Stimulated activated CD4-positive, alpha-beta T cell treated with anti-CD3 and anti-CD28 coated beads, TNF-alpha, amount 100 ng/mL, for 4 hours (primary cell): ENCODE measurements around the gene TJP2.

Source experiments
- DNase-seq, 3 experiments: peaks; one replicate each; pipeline ENCODE4 v3.0.0-alpha.2; 2020; ENCODE audit warnings: low read depth in 3 of 3

Gene TJP2

GRCh38 chr9:69173891-69174615 is at the start of gene TJP2:
Gene TJP2, plus strand, starts transcription at chr9:69174277. Its CDS starts 96 bp downstream, at chr9:69174373.
- DNase-seq, result peak in 2 of 3 experiments; percentile 22 to 27

- DNase-seq, result no peak
These were observed 43.3 kb upstream of the TJP2 start for GRCh38 chr9:69130456-69131441.

DNA sequence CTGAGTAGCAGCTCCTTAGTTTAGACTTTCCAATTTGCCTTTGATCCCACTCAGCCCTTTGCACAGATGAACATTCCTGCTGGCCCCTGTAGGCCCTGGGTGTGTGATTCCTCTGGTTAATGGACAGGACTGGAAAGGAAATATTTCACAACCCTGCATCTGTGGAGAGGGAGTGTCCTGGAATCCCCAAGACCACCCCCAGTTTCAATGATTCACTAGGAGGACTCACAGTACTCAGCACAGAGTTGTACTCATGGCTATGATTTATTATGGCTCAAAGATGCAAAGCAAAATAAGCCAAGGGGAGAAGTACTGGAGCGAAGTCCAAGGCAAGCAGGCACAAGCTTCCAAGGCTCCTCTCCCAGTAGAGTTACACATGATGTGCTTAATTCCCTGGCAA is 42.4 kb upstream of the TJP2 start:
- DNase-seq, result no peak

GRCh38 chr9:69132361-69132760 is 41.7 kb upstream of the TJP2 start:
- DNase-seq, result no peak

GRCh38 chr9:69134412-69134811 is 39.7 kb upstream of the TJP2 start:
- DNase-seq, result no peak

DNA sequence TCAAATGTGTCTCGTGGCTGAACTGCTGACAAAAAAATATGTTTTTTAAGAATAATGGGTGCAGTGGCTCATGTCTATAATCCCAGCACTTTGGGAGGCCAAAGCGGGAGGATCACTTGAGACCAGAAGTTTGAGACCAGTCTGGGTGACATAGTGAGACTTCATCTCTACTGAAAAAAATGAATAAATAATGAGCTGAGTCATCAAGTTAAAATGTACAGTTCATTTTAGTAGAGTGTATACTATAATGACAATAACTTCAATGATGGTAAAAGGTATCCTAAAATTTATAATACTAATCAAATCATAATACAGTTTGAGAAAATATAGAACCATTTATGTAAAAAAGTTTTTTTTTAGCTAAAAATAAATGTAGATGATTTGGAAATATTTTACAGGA is 37.9 kb upstream of the TJP2 start:
- no peak for DNase-seq

DNA sequence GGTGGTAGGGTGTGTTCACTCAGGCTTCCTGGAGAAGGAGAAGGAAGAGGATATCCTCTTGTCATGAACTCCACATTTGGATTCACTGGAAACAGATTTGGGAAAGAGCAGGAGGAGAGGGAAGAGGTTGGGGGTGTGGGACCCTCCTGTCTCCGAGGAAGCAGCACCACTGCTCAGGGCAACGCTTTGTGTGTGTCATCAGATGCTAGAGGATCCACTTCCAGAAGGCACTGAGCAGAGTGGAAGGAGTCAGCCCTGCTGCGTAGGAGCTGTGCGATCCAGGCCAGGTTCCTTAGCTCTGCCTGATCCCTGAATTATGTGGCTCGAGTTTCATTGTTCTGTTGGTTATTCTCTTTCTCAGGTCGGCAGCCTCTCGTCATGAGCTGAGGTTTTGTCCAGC is 37.3 kb upstream of the TJP2 start:
- DNase-seq, result no peak

DNA sequence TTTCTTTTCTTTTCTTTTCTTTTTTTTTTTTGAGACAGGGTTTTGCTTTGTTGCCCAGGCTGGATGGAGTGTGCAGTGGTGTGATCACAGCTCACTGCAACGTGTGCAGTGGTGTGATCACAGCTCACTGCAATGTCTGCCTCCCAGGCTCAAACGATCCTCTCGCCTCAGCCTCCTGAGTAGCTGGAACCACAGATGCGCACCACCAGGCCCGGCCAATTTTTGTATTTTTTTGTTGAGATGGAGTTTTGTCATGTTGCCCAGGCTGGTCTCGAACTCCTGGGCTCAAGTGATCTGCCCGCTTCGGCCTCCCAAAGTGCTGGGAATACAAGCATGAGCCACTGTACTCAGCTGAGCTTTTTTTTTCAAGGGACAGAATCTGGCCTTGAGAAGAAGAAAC is 36.8 kb upstream of the TJP2 start:
- DNase-seq, result no peak

GRCh38 chr9:69139596-69139995 is 34.5 kb upstream of the TJP2 start:
- no peak for DNase-seq

- DNase-seq, result no peak
These were observed 33.8 kb upstream of the TJP2 start for GRCh38 chr9:69140123-69140735.

- DNase-seq, result no peak
These were observed 32.2 kb upstream of the TJP2 start for GRCh38 chr9:69141851-69142250.

GRCh38 chr9:69143291-69143690 is 30.8 kb upstream of the TJP2 start:
- no peak for DNase-seq

DNA sequence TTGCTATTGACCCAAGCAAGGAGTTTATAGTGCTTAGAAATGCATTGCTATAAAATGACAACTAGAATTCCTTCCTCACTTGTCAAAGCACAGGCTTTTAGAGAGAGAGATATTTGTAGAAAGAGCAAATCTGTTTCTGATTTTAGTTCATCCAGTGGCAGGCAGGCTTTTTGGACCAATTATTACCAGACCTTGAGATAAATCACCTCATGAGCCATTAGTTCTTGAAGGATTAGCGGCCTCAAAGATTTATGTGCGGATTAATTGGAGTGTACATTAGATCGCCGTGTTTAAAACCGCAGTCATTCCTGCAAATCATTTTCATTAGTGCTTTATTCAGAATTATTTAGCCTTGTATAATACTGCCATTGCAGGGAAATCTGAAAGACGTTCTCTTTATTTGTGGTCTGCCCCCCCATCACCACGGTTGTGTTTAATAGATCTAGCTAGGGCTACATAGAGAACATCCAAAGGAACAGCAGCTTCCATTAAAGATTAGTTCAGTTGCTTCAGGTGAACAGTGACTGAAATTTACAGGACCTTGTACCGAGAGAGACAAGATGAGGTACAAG is 28.8 kb upstream of the TJP2 start:
- DNase-seq, result no peak

DNA sequence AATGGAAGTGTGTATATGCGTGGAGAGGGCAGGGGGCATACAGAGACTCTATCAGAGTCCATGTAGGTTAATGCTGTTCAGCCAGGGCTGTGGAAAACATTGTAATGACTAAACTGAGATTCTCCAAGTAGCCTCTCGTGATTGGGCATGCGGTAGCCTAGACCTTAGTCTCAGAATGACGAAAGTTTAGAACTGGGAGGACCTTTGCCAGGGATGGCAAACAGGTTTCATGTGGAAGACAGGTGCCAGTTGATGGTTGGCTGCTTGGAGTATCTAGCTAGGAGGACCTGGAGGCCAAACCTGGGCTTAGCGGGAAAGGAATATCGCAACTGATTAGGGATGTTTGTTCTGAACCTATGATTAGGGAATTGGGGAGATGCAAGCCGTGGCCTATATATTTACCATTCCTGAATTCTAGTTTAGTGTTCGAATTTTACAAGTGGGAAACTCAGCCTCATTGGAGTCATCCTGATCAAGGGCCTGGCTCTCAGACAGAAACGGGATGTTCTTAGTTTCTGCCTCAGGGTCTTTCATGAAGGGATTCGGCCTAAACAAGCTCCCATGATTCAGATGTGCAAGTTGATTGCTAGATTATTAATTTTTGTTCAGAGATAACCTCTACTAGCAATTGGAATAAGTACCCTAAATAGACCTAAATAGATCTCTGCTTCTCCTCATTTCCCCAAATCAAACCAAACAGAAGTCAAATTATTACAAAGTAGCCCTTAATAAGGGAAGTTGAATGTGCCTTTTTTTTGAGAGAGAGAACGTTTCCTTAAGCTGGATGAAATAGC is 26.8 kb upstream of the TJP2 start:
- no peak for DNase-seq

- no peak for DNase-seq
These were observed 24.7 kb upstream of the TJP2 start for GRCh38 chr9:69149321-69149807.

DNA sequence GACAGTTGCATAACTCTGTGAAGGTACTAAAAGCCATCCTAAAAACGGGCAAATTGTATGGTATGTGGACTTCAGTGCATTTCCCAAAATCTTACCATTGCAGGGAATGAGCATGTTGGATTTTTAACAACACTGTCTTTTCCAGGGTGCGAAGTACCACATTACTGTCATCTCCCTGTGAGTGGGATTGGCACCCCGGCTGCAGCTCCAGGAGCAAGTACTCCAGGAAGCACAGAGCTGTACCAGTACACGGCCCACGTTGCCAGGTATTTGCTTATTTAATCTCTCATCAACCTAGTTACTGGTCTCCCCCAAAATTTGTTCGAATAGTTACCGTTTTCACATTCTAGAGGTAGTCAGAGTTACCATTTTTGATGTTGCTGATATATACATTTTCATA is 22.6 kb upstream of the TJP2 start:
- no peak for DNase-seq

DNA sequence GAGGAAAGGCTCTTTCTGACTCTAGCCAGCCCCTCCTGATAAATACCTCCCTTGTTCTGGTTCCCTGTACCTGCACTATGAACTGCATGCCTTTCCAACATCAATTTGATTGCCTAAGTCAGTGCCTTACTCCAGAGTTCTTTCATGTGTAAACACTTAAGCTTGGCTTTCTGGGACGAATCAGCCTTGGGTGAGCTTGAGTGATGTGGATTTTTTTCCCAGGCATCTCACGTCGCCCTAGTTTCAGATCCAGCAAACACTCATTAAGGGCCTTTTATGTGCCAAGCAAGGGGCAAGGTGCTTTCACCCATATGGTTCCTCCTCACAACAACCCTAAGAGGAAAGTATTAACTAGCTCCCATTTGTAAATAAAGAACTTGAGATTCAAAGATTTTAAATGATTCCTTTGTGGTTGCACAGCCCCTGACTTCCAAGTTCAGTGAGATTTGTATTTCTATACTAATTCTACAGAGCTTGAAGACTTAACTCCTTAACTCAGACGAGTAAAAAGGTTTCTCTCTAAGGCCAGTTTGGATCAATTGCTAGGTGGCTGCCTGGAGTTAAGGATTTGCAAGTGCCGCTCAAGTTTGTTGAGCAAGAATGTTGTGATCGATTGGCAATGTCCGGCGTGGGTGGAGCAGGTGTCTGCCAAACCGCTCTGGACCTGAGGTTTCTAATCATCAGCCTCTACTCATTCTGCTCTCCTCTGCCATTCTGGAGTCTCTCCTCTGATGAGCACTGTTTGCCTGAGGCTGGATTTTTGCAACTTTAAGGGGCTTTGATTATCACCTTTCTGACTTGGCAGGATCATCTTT is 20.2 kb upstream of the TJP2 start:
- no peak for DNase-seq

DNA sequence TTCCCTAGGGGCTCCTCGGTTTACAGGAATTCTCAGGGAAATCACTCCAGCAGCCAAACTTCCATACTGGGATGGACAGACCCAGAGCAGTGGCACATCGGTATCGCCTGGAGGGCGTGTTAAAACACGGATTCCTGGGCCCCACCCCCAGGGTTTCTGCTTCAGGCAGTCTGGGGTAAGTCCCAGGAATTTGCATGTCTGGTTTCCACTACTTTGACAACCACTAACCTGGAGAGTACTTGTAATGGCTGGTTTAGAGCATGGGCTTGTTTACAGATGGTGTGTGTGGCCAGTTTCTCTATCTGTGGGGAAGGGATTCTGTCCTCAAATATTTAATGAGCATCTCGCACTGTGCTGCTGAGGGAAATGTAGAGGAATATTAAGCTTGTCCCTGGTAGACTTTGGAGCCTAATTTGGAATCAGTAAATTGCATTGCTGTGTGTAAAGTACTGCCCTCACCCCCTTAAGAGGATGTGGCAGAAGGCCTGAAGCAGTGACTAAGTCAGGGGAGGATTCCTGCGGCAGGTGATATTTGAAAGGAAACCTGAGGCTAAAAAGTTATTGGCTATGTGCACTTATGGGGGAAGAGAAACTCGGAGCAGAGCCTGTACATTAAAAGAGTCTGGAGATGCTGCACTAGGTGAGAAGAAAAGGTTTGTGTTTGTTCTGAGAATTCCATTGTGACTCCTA is 18.6 kb upstream of the TJP2 start:
- no peak for DNase-seq

DNA sequence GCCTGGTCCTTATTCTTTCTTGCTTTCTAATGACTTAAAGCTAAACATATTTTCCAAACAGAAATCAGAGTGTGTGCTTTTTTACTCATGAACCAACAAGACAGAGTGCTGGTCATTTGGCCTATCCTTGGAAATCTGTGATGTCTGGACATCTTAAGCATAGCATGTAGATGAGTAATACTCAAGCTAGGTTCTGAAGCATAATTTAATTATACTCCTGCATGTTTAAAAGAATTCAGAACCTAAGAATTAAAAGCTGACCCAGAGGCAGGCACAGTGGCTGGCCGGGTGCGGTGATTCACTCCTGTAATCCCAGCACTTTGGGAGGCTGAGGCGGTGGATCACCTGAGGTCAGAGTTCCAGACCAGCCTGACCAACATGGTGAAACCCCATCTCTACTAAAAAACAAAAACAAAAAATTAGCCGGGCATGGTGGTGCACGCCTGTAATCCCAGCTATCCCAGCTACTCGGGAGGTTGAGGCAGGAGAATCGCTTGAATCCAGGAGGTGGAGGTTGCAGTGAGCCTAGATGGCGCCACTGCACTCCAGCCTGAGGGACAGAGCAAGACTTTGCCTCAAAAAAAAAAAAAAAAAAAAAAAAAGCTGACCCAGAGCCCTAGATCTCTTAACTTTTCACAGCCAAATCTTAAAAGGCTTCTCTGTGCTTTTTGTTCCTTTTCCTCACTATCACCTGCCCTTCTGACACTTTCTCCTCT is 16.2 kb upstream of the TJP2 start:
- no peak for DNase-seq
